ENCODE data around the gene CDC42. TPM values are rescaled to one million over a fixed set of nuclear protein-coding genes. Genes with fewer than 3 reads are reported as not detected.
A peak's percentile ranks its signal among the peaks of the same experiment; 100 is the strongest.

CDC42 gene
- total RNA-seq, 1 donor from 2014 or later, result 366 TPM

- Histone ChIP-seq H4K20me1 (ENCODE audit: insufficient read depth, low read length) (peaks cover 3% of the 10 kb centered on the region), H3K27me3 (ENCODE audit: insufficient read depth, low read length) (no peaks in the 10 kb centered on the region), H3K79me2 (ENCODE audit: insufficient read depth, low read length) (peaks cover 9% of the 10 kb centered on the region), H3K4me1 (ENCODE audit: insufficient read depth, low read length) (peaks cover 18% of the 10 kb centered on the region), H3K9me3 (ENCODE audit: insufficient read depth, low read depth, low read length) (no peaks in the 10 kb centered on the region), H3K4me3 (ENCODE audit: insufficient read depth, low read depth, low read length) (peak overlapping the region; percentile 90), H3K27ac (ENCODE audit: low read depth, low read length) (peak overlapping the region; percentile 99), H3K4me2 (ENCODE audit: low read length) (peak overlapping the region; percentile 92), H3K36me3 (ENCODE audit: insufficient read depth, low read length) (no peaks in the 10 kb centered on the region), H2AFZ (ENCODE audit: low read depth, low read length) (peak overlapping the region; percentile 98), H3K9ac (ENCODE audit: low read length) (peak overlapping the region; percentile 99)
- Mint-ChIP-seq H3K27me3 (ENCODE audit: low read depth, unreplicated experiment) (no peaks in the 10 kb centered on the region), H3K9me3 (ENCODE audit: unreplicated experiment) (no peaks in the 10 kb centered on the region), H3K36me3 (ENCODE audit: low read depth, unreplicated experiment) (no peaks in the 10 kb centered on the region), H3K27ac (ENCODE audit: unreplicated experiment) (peak overlapping the region; percentile 97), H3K4me1 (ENCODE audit: low read depth, unreplicated experiment) (no peaks in the 10 kb centered on the region), H3K4me3 (ENCODE audit: unreplicated experiment) (peak overlapping the region; percentile 86)
- FAIRE-seq, result no peak
- DNase-seq (ENCODE audit: low read depth), result peak; percentile 78
- TF ChIP-seq CTCF (IDR thresholded peaks at IDR 0.05; ENCODE audit: insufficient read depth, low read depth, low read length) (no peak), EZH2 (IDR thresholded peaks at IDR 0.05; ENCODE audit: insufficient read depth, low read length) (no peak)
These were observed 27.8 kb upstream of the CDC42 start for GRCh38 chr1:22024485-22025367.

- Mint-ChIP-seq H3K27me3 (ENCODE audit: low read depth, unreplicated experiment) (no peaks in the 10 kb centered on the region), H3K4me1 (ENCODE audit: low read depth, unreplicated experiment) (no peaks in the 10 kb centered on the region)
- peak; percentile 90 for DNase-seq (ENCODE audit: low read depth)
These were observed 26.9 kb upstream of the CDC42 start for GRCh38 chr1:22025368-22026155.

More at GRCh38 chr1:22025368-22026155, 26.9 kb upstream of the CDC42 start:
- peaks cover 5% of the 10 kb centered on the region for H4K20me1 ChIP-seq (ENCODE audit: insufficient read depth, low read length)
- no peaks in the 10 kb centered on the region for H3K9me3 ChIP-seq (ENCODE audit: insufficient read depth, low read depth, low read length)
- peak overlapping the region; percentile 92 for H3K4me2 ChIP-seq (ENCODE audit: low read length)
- no peaks in the 10 kb centered on the region for H3K36me3 Mint-ChIP-seq (ENCODE audit: low read depth, unreplicated experiment)
- H3K4me3 Mint-ChIP-seq (ENCODE audit: unreplicated experiment), result peak overlapping the region; percentile 86
- peak overlapping the region; percentile 90 for H3K4me3 ChIP-seq (ENCODE audit: insufficient read depth, low read depth, low read length)
- H3K36me3 ChIP-seq (ENCODE audit: insufficient read depth, low read length), result no peaks in the 10 kb centered on the region
- no peak for TF ChIP-seq EZH2 (IDR thresholded peaks at IDR 0.05; ENCODE audit: insufficient read depth, low read length)
- no peak for TF ChIP-seq CTCF (IDR thresholded peaks at IDR 0.05; ENCODE audit: insufficient read depth, low read depth, low read length)
- H3K27ac Mint-ChIP-seq (ENCODE audit: unreplicated experiment), result peak overlapping the region; percentile 97
- peaks cover 18% of the 10 kb centered on the region for H3K4me1 ChIP-seq (ENCODE audit: insufficient read depth, low read length)
- peak overlapping the region; percentile 99 for H3K27ac ChIP-seq (ENCODE audit: low read depth, low read length)
- FAIRE-seq, result no peak
- H3K9me3 Mint-ChIP-seq (ENCODE audit: unreplicated experiment), result no peaks in the 10 kb centered on the region
- peak overlapping the region; percentile 98 for H2AFZ ChIP-seq (ENCODE audit: low read depth, low read length)
- peaks cover 9% of the 10 kb centered on the region for H3K79me2 ChIP-seq (ENCODE audit: insufficient read depth, low read length)
- H3K27me3 ChIP-seq (ENCODE audit: insufficient read depth, low read length), result no peaks in the 10 kb centered on the region
- H3K9ac ChIP-seq (ENCODE audit: low read length), result peak overlapping the region; percentile 99

All from astrocyte (in vitro differentiated cells and primary cell).